Peyer's patch (tissue), 4 donors: ENCODE data around the gene TMEM132A.

Experiments
- POLR2A ChIP-seq, 2 donors: fragments of 450-650 bp; IDR thresholded peaks; one replicate each; pipeline ENCODE4 v1.5.1; 2017; ENCODE audit warnings: antibody characterized with exemption in 2 of 2, mild to moderate bottlenecking in 2 of 2, moderate library complexity in 2 of 2
- TF ChIP-seq, protein P1 (sequence below), 6 experiments: fragments of 450-650 bp in 4 of 6; fragments of 200-600 bp in 2 of 6; sonication (generic) in 1 of 6; IDR thresholded peaks; one replicate each; pipeline ENCODE4 v1.5.1; 2017 to 2019; ENCODE audit warnings: antibody characterized with exemption in 6 of 6, mild to moderate bottlenecking in 3 of 6, moderate library complexity in 1 of 6

DNA sequence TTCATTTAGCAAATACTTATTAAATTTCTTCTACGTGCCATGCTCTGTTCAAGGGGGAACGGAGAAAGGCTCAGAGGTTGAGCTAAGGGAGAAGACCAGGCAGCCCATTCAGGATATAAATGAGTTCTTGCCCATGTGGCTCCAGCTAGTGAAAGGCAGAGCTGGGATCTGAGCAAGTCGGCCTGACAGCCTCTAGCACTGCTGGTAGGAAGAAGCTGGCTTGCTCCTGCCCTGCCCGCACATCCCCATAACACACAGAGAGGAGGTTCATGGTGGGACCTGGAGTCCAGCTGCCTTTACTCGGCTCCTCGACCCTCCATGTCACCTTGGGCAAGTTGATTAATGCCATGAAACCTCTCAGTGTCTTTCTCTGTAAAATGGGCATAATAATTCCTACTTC lies 25.8 kb downstream of the TMEM132A start:
- TF ChIP-seq POLR2A (IDR thresholded peaks at IDR 0.05): no peak
- TF ChIP-seq, protein P1, sequence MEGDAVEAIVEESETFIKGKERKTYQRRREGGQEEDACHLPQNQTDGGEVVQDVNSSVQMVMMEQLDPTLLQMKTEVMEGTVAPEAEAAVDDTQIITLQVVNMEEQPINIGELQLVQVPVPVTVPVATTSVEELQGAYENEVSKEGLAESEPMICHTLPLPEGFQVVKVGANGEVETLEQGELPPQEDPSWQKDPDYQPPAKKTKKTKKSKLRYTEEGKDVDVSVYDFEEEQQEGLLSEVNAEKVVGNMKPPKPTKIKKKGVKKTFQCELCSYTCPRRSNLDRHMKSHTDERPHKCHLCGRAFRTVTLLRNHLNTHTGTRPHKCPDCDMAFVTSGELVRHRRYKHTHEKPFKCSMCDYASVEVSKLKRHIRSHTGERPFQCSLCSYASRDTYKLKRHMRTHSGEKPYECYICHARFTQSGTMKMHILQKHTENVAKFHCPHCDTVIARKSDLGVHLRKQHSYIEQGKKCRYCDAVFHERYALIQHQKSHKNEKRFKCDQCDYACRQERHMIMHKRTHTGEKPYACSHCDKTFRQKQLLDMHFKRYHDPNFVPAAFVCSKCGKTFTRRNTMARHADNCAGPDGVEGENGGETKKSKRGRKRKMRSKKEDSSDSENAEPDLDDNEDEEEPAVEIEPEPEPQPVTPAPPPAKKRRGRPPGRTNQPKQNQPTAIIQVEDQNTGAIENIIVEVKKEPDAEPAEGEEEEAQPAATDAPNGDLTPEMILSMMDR (IDR thresholded peaks at IDR 0.05): no peak
